ENCODE data around the gene TNFAIP3.

- TF ChIP-seq POLR2AphosphoS5 (IDR thresholded peaks at IDR 0.05) (no peak), CTCF (IDR thresholded peaks at IDR 0.05) (no peak)
These were observed 48.7 kb downstream of the TNFAIP3 start for GRCh38 chr6:137915790-137916189.

Measured in esophagus muscularis mucosa (tissue), 3 donors.